HG03469 (cell line): ENCODE measurements around the gene STX2.
"Not testable (repeated sequence)": the region's sequence is repeated elsewhere in the genome, so short reads cannot be mapped to it uniquely, and the experiment has no call there.

ENCODE experiments used
- ATAC-seq: cut with Tn5 transposase; IDR thresholded peaks from one replicate; pipeline ENCODE4 v1.9.1; 2021; ENCODE audit warnings: mild to moderate bottlenecking, moderate library complexity, moderate number of reproducible peaks; ENCODE audit not compliant: unreplicated experiment

The STX2 gene

GRCh38 chr12:130768120-130768519 lies 70.9 kb downstream of the STX2 start:
- no peak for ATAC-seq

DNA sequence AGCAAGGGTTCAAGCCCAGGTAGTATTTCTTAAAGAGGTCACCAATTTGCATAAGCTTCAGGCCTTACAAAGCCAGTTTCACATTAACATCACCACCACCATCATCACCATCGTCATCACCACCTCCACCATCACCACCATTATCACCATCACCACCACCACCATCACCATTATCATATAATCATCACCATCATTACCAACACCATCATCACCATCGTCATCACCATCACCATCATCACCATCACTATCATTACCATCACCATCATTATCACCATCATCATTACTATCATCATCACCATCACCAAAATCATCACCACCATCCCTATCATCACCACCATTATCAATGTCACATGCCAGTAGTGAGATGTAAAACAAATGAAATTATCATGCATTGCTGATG lies 72.6 kb downstream of the STX2 start:
- ATAC-seq, result no peak

- no peak for ATAC-seq
Observed at GRCh38 chr12:130765186-130765659, 73.8 kb downstream of the STX2 start.

- ATAC-seq, result no peak
Observed at GRCh38 chr12:130764475-130765185, 74.4 kb downstream of the STX2 start.

GRCh38 chr12:130764073-130764472 lies 75.0 kb downstream of the STX2 start:
- no peak for ATAC-seq

GRCh38 chr12:130762319-130762675 lies 76.8 kb downstream of the STX2 start:
- no peak for ATAC-seq

DNA sequence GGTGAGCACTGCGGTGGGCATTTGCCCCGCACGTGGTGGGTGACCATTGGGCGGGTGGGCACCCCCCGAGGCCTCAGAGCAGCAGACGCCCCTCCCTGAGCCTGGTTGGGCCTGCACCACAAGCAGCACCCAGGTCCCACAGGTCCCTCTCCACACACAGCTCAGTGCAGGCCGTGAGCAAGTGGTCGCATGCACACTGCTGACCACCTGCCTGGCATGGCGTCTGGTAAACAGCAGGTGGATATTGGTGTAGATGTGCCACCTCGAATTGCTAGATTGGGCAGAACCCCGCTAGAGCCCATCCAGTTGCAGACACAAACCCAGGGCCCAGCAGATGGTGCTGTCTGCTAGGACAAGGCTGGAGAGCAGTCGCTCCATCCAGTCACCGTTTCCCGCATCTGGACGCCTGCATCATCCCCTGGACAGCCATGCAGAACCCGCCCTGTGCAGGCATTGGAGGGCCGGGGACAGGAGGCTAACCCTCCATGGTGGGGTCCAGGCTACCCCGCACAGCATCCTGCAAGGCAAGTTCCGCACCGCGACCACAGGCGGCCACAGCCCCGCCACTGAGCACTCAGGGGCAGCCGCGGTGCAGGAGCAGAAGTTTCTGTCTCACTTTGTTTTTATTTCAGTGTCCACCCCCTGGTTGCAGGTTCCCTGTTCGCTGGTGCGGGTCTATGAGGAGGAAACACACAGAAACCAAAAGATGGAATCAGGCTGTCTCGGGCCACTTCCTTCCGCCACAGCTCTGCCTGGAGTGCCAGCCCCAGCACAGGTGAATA lies 77.3 kb downstream of the STX2 start:
- ATAC-seq, result no peak

- no peak for ATAC-seq
Observed at GRCh38 chr12:130754234-130754901, 84.7 kb downstream of the STX2 start.

DNA sequence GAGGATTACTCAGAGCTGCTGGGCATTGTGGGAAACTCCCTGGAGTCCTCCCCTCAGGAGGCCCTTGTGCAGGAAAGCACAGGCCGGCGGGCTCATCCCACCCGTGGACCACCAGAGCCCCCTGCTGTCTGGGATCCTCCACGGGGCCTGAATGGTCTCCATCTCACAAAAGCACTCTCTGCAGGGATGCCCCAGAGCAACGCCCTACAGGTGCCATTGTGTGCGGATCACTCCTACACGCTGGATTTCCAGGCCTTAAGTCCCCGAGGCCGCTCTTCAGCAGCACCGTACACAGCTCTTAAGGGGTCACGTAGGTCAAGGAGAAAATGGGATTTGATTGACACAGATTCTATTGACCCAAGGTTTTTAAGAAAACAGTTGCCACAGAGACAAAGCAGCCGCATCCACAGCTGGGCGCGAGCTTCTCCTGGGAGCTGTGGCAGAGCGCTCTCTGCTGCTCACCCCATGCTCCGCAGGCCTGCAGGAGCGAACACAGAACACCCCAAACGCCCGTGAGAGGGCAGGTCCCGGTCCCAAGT lies 86.3 kb downstream of the STX2 start:
- no peak for ATAC-seq

GRCh38 chr12:130752037-130752436 lies 87.0 kb downstream of the STX2 start:
- ATAC-seq, result not testable (repeated sequence)

GRCh38 chr12:130748786-130749185 lies 90.3 kb downstream of the STX2 start:
- no peak for ATAC-seq

DNA sequence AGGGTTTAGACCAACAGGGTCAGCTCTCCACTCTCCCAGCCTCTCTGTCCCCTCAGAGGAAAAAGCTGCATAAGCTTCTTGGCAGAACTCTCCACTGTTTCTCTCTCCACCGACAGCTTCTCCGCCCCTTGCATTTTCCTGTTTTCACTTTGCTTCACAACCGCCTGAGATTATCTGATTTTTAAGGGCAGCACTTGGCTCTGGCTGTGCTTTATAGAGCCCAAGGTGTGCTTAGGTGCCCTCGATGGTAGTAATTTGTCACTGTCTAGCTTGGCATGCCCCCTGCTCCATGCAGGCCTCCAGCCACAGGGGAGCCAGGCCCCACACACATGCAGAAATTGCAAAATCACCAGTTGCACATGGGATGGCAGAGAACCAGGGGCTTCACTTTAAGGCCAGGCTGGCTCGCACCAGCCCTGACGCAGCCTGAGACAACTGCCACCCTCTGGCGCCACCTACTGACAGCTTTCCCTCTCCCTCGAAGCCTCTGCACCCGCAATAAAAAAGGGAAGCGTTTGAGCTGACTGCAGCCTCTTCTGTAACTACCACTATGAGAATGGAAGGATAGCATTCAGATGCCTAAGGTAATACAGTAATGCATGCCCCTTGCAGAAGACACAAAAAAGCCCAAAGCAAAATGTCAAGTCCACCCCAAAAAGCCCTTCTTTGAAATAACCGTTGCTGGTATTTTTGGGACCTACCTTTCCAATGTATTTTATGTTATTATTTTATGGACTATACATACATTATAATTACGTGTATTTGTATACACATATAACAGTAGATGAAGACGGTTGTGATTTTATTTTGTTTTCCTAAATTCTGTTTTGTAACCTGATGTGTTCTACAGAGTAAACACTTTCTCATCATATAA lies 90.9 kb downstream of the STX2 start:
- ATAC-seq, result peak; percentile 84

GRCh38 chr12:130746546-130746945 lies 92.5 kb downstream of the STX2 start:
- ATAC-seq, result no peak

GRCh38 chr12:130745921-130746320 lies 93.1 kb downstream of the STX2 start:
- no peak for ATAC-seq

DNA sequence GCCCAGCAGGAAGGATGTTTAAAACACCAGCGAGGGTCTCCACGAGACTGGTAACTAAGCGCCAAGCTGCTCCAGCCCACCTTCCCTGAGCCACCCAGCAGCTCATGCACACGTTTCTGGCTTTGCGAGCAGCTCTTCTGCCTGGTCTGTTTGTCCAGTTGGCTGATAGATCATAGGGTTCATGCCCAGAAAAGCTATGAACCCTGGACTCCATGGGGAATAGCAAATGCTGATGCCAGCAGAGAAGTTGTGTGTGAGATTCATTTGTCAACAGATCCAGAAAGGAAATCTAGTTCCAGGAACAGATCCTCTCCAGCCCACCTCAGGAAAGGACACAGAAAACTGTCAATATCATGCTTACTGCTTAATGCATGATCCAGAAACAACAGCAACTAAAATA lies 94.8 kb downstream of the STX2 start:
- ATAC-seq, result no peak

- ATAC-seq, result no peak
Observed at GRCh38 chr12:130743606-130744005, 95.4 kb downstream of the STX2 start.

GRCh38 chr12:130743176-130743575 lies 95.9 kb downstream of the STX2 start:
- ATAC-seq, result no peak

DNA sequence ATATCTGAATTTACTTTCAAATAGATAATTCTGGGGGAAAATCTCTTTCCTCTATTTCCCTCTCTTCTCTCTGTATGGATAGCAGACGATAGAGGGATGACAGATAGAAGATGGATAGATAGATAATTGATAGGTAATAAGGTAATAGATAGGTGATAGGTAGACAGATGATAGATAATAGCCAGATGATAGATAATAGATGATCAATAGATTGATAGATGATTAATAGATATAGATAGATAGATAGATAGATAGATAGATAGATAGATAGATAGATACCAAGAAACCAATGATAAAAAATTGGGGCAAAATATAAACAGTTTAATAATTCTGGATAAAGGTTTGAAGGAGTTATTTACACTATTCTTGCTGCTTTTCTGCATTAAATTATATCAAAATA lies 96.3 kb downstream of the STX2 start:
- no peak for ATAC-seq

- no peak for ATAC-seq
Observed at GRCh38 chr12:130742112-130742511, 96.9 kb downstream of the STX2 start.
